ENCODE measurements around the gene ASB4. TPM values are rescaled to one million over a fixed set of nuclear protein-coding genes. Genes with fewer than 3 reads are reported as not detected.

The ASB4 gene
- total RNA-seq, 4 donors from 2014 or later, result 1.3 TPM; not detected in 3

DNA sequence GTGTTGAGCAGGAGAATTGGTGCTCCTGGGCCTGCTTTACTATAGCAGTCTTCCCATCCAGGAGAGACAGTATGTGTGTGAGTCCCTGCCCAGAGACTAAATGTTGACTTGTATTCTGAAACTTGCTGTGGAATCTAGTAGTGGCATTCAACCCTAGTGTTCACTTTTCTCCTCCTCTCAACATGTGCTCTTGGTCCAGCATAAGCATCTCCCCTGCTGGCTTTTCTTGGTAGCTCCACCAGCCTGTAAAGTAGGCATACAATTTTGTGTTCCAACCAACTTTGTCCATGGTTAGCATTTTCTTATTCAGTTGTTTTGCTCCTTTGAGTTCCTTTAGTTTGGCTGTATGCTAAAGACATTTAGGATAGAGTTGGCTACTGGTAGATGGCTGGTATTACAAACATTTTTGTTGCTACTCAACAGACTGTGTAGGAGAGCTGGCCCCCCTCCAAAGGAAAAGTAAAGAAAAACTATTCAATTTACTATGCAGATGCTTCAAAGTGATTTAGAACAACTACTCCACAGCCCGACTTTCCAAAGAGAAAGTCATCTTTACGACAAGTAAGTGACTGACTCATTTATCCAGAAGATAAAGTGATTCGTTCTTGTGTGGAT, 46.0 kb downstream of the ASB4 start:
- no peaks in the 10 kb centered on the region for H3K27me3 ChIP-seq
- H3K36me3 ChIP-seq, result no peaks in the 10 kb centered on the region
- H3K9me3 ChIP-seq, result no peaks in the 10 kb centered on the region
- no peak overlapping the region for H3K27ac ChIP-seq
- no peaks in the 10 kb centered on the region for H3K4me1 ChIP-seq
- TF ChIP-seq, protein P1, sequence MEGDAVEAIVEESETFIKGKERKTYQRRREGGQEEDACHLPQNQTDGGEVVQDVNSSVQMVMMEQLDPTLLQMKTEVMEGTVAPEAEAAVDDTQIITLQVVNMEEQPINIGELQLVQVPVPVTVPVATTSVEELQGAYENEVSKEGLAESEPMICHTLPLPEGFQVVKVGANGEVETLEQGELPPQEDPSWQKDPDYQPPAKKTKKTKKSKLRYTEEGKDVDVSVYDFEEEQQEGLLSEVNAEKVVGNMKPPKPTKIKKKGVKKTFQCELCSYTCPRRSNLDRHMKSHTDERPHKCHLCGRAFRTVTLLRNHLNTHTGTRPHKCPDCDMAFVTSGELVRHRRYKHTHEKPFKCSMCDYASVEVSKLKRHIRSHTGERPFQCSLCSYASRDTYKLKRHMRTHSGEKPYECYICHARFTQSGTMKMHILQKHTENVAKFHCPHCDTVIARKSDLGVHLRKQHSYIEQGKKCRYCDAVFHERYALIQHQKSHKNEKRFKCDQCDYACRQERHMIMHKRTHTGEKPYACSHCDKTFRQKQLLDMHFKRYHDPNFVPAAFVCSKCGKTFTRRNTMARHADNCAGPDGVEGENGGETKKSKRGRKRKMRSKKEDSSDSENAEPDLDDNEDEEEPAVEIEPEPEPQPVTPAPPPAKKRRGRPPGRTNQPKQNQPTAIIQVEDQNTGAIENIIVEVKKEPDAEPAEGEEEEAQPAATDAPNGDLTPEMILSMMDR (IDR thresholded peaks at IDR 0.05), result no peak
- no peak for TF ChIP-seq POLR2A (IDR thresholded peaks at IDR 0.05)
- no peak for DNase-seq
- H3K4me3 ChIP-seq, result no peak overlapping the region

DNA sequence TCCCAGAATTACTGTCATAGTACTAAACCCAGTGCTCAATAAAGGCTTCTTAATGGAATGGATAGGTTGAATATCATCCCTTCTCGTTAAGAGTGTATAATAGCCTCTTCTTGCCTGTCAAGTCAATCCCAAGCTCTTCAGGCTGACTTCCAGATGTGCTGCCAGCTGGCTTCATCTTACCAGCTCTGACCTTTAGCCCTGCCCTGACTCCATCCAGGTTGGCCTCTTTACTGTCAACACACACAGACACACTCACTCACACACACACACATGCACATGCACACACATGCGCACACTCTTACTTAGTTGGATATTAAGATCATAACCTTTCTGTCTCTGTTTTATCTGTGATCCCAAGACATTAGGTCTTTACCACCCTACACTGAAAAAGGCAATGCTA, 49.1 kb downstream of the ASB4 start:
- TF ChIP-seq, protein P1 (IDR thresholded peaks at IDR 0.05), result no peak
- TF ChIP-seq POLR2A (IDR thresholded peaks at IDR 0.05), result no peak
- Histone ChIP-seq H3K27me3 (no peaks in the 10 kb centered on the region), H3K9me3 (no peaks in the 10 kb centered on the region), H3K27ac (no peak overlapping the region), H3K4me1 (no peaks in the 10 kb centered on the region), H3K36me3 (no peaks in the 10 kb centered on the region), H3K4me3 (no peak overlapping the region)
- no peak for DNase-seq

DNA sequence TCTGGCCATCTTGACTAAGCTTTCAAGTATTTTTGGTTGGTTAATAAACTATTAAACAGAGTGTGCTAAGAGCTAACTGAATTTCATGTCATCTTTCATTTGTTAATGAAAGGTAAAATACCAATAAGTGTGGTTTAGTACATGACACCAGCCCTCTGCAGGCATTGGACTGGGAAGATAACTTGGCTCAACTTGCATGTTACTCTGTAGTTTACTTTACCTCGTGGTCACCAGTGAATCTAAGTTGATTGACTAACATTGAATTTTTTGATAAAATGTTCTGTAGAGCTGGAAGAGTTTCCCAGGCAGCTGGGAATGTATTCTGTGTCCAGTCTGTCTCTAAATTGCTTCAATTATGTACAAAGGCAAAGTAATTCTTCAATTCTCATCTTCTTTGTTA, 49.9 kb downstream of the ASB4 start:
- H3K36me3 ChIP-seq, result no peaks in the 10 kb centered on the region
- TF ChIP-seq, protein P1 (IDR thresholded peaks at IDR 0.05), result no peak
- TF ChIP-seq POLR2A (IDR thresholded peaks at IDR 0.05), result no peak
- H3K4me3 ChIP-seq, result no peak overlapping the region

DNA sequence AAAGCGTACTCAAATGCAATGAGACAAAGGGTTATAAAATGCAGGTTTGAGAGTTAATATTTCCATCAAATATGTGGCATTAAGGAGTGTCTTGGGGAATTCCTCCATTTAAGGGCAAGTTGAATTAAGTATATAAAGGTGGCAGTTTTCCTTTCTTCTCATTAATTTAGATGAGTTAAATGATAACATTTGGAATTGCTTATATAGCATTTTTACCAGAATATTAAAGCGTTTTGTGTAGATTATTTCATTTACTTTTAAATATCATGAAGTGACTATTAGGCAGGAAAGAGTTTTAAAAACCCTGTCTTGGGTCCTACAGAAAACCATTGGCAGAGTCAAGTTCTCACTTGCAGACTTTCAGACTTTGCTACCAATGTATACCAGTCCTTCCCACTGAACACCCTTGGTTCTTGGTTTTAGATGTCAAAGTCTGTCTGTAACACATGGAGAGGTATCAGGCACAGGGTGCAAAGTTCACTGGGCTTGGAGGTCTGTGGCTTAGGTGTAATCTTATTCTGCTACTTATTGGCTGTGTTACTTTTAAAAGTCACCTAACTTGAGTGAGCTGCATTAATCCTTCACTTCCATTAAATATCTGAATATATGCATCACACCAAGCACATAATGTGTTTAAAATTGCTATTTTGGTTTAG, 51.0 kb downstream of the ASB4 start:
- Histone ChIP-seq H3K36me3 (no peaks in the 10 kb centered on the region), H3K27ac (peak overlapping the region in 1 of 4 donors; percentile 2), H3K4me1 (no peaks in the 10 kb centered on the region), H3K4me3 (no peak overlapping the region), H3K9me3 (no peaks in the 10 kb centered on the region), H3K27me3 (no peaks in the 10 kb centered on the region)
- TF ChIP-seq, protein P1 (IDR thresholded peaks at IDR 0.05), result no peak
- no peak for TF ChIP-seq POLR2A (IDR thresholded peaks at IDR 0.05)
- DNase-seq, result peak in 2 of 3 donors; percentile 61 to 81

More for the DNA sequence above, 49.9 kb downstream of the ASB4 start:
- Histone ChIP-seq H3K27ac (no peak overlapping the region), H3K4me1 (no peaks in the 10 kb centered on the region), H3K27me3 (no peaks in the 10 kb centered on the region), H3K9me3 (no peaks in the 10 kb centered on the region)
- no peak for DNase-seq

DNA sequence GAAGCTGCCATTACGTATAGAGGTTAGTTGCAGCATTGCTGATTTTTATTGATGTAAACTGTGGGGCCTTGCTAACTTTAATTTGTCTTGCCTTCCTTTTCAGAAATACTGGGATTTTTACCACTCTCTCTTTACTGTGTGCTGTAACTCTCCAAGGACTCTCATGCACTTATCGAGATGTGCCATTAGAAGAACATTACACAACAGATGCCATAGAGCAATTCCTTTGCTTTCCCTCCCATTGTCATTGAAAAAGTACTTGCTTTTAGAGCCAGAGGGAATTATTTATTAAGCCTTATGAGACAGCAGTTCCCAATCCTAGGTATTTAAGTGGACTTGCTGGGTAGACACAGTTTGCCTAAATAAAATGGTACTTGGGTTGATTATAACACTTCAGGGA, 51.7 kb downstream of the ASB4 start:
- Histone ChIP-seq H3K4me1 (no peaks in the 10 kb centered on the region), H3K27me3 (no peaks in the 10 kb centered on the region), H3K9me3 (no peaks in the 10 kb centered on the region), H3K4me3 (no peak overlapping the region), H3K36me3 (no peaks in the 10 kb centered on the region), H3K27ac (no peak overlapping the region)
- no peak for DNase-seq
- no peak for TF ChIP-seq POLR2A (IDR thresholded peaks at IDR 0.05)
- TF ChIP-seq, protein P1 (IDR thresholded peaks at IDR 0.05), result no peak
